GM19372 (cell line): ENCODE measurements around the gene HIGD2A.

Experiments
- ATAC-seq: cut with Tn5 transposase; IDR thresholded peaks from one replicate; pipeline ENCODE4 v1.9.1; 2021; ENCODE audit warnings: mild to moderate bottlenecking, low read depth, moderate library complexity; ENCODE audit not compliant: unreplicated experiment

HIGD2A gene

DNA sequence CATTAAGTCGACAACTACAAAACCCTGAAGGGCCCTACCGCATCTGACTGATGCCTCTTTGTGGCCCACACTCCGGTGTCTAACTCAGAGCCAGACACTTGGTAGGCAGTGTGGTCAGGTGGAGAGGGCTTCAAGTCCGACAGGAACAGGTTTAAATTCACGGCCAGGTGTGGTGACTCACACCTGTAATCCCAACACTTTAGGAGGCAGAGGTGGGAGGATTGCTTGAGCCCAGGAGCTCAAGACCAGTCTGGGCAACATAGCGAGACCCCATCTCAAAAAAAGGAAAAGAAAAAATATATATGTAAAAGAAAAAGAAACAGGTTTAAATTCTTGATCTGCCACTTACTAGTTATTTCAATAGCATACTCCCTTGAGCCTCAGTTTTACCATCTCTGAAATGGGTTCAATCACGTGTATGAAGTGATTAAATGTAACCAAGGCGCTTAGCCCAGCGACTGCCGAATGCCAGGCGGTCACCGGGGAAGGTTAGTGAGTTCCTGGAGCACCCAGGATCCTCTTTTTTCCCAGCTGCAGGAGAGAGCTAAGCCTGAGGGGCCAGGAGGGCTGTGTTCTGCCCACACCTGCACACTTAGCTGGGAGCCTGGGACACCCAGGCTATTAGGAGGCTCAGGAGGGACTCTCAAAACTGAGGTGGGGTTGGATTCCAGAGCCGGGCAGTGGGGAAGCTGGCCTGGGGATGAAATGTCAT is 26.8 kb downstream of the HIGD2A start:
- ATAC-seq: no peak

GRCh38 chr5:176415952-176416924 is 27.7 kb downstream of the HIGD2A start, which contains the start of gene CLTB:
TSS of gene CLTB (minus strand) at chr5:176416539. CDS start at chr5:176416363, 176 bp downstream.
- peak; percentile 91 for ATAC-seq

GRCh38 chr5:176416965-176417364 is 28.4 kb downstream of the HIGD2A start:
- ATAC-seq: no peak

GRCh38 chr5:176418251-176418650 is 29.7 kb downstream of the HIGD2A start:
- no peak for ATAC-seq

DNA sequence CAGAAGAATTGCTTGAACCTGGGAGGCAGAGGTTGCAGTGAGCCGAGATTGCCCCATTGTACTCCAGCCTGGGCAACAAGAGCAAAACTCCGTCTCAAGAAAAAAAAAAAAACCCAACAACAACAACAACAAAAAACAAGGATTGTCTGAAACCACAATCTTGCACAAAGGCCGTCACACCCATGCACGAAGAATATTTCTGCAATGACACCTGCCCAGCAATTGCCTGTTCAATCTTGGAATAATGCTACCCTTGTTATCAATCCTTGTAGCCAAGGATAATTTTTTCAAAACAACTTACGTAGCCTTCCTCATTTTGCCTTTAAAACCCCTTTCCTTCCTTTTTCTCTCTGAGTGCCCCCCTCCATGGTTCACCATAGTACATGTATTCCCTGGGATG is 31.5 kb downstream of the HIGD2A start:
- no peak for ATAC-seq

- ATAC-seq: no peak
Observed at GRCh38 chr5:176420972-176421544, 32.5 kb downstream of the HIGD2A start.

DNA sequence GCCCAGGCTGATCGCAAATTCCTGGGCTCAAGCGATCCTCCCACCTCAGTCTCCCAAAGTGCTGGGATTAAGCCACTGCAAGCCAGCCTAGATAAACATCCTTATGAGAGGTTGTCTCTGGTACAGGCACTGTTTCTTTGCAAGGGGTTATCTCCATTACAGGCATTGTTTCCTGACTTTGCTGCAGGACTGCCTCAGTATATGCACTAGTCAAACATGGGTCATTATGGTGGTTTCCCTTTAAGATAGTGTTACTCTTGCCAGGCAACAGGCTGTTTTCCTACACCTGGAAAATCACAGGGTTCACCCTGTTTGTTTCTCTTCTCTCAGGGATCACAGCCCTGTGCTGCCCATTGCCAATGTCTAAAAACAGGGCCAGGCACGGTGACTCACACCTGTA is 35.6 kb downstream of the HIGD2A start:
- no peak for ATAC-seq

DNA sequence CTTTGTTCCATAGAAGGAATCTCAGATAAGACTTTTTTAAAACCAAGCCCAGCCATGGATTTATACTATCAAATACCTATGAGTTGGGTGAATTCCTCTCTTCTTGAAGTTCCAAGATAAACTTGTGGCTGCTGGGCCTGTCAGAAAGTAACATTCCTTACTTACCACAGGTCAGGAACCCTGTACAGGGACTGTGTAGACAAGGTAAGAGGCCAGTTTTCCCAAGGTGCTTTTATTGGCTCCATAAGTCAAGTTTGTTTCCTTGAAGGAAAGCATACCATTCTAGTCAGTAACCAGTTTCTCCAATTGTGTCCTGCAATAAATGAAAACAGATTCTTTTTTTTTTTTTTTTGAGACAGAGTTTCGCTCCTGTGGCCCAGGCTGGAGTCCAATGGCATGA is 36.6 kb downstream of the HIGD2A start:
- no peak for ATAC-seq

DNA sequence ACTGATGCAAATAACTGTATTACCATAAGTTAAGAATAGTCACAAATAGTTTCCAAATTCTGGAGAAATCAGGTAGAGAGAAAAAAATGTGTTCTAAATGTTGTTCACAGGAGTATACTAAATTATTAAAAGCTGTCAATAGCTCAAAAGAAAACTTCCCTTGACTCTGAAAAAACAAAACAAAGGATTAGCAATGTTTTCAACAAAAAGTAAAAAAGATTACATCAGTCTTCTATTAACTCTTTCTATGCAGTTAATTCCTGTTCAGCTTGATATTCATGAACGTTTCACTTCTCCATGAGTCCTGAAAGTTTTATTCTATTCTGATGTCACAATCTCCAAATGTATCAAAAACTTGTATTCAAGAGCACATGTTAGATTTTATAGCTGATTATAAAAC is 37.2 kb downstream of the HIGD2A start:
- ATAC-seq: no peak

DNA sequence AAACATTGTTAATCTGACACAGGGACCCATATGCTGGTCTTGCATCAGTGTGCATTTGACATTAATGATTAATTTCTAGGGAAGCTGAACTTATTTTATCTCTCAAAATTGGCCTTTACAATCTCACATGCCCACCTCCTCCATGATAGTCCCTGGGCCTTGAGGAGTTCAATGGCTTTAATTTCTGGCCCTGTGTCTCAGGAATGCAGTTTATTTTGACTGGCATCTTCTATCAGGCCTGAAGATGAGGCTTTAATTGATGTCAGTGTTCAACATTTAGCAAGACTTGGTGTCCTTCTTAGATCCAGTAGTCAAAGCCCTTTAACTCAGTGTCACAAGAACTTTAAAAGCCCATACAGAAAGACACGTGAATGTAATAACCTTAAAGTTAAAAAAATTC is 38.3 kb downstream of the HIGD2A start:
- no peak for ATAC-seq

DNA sequence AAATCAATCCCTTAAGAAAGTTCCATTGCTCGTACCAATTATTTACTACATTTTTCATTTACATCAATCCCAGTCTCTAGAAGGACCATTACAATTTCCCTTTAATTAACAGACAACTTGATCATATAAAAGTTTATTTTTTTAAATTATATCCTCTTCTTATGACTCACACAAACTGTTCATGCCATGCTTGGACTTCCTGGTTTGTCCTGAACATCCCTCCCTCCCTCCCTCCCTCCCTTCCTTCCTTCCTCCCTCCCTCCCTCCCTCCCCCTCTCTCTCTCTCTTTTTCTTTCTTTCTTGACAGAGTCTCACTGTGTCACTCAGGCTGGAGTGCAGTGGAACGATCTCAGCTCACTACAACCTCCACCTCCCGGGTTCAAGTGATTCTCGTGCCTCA is 39.4 kb downstream of the HIGD2A start:
- ATAC-seq: no peak

DNA sequence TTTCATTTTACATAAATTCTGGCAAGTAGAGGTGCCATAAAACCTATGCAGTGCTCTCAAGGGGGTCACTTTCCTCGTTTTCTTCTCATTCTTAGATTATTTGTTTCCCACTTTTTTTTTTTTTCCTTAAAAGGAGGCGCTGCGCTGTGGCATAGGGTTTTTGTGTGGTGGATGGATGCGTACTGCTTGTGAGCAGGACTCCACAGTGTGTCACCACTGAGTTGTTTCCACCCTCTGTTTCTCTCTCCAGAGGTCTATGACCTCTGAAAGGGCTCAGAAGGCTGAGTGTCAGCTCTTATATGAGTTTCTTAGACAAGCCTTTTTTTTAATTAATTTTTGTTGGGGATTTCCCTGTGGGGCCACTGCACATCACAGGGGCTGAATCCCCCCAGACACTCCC is 41.4 kb downstream of the HIGD2A start:
- no peak for ATAC-seq

- ATAC-seq: no peak
Observed at GRCh38 chr5:176432707-176433106, 44.2 kb downstream of the HIGD2A start.

- no peak for ATAC-seq
Observed at GRCh38 chr5:176436656-176437055, 48.1 kb downstream of the HIGD2A start.

- ATAC-seq: no peak
Observed at GRCh38 chr5:176438959-176439757, 50.6 kb downstream of the HIGD2A start.
